KMS-11 (cell line): ENCODE results near the gene TMEM231.
"Not testable (repeated sequence)": the region's sequence is repeated elsewhere in the genome, so short reads cannot be mapped to it uniquely, and the experiment has no call there.

ENCODE experiments used
- H2AFZ ChIP-seq: fragments of 200-600 bp; sonication (generic); 2 replicates; pipeline ENCODE4 v1.6.1; 2016; ENCODE audit warnings: antibody characterized with exemption, mixed run types, low read depth
- H3K27ac ChIP-seq: fragments of 200-600 bp; sonication (generic); 2 replicates; pipeline ENCODE4 v1.6.1; 2016; ENCODE audit warnings: mild to moderate bottlenecking, mixed run types
- H3K27me3 ChIP-seq: fragments of 200-600 bp; sonication (generic); 2 replicates; pipeline ENCODE4 v1.6.1; 2017; ENCODE audit warnings: mild to moderate bottlenecking, low read depth, mixed run types, moderate library complexity; ENCODE audit not compliant: insufficient read depth
- H3K36me3 ChIP-seq: fragments of 200-600 bp; sonication (generic); 2 replicates; pipeline ENCODE4 v1.6.1; 2017; ENCODE audit warnings: mild to moderate bottlenecking, mixed run types; ENCODE audit not compliant: insufficient read depth
- H3K4me1 ChIP-seq: fragments of 200-600 bp; sonication (generic); 2 replicates; pipeline ENCODE4 v1.6.1; 2016; ENCODE audit warnings: mild to moderate bottlenecking, low read depth, mixed run types; ENCODE audit not compliant: poor library complexity, severe bottlenecking
- H3K4me2 ChIP-seq: fragments of 200-600 bp; sonication (generic); 2 replicates; pipeline ENCODE4 v1.7.0; 2016; ENCODE audit warnings: mild to moderate bottlenecking, mixed run types
- H3K4me3 ChIP-seq: fragments of 200-600 bp; sonication (generic); IDR thresholded peaks from 2 replicates; pipeline ENCODE4 v1.6.1; 2017; ENCODE audit warnings: low read depth, low read length, mixed read lengths; ENCODE audit not compliant: insufficient read depth
- H3K79me2 ChIP-seq: fragments of 200-600 bp; sonication (generic); 2 replicates; pipeline ENCODE4 v1.6.1; 2016; ENCODE audit warnings: low read depth, mixed run types; ENCODE audit not compliant: insufficient read depth
- H3K9ac ChIP-seq: fragments of 200-600 bp; sonication (generic); 2 replicates; pipeline ENCODE4 v1.6.1; 2016; ENCODE audit warnings: mild to moderate bottlenecking, mixed run types
- H4K20me1 ChIP-seq: fragments of 200-600 bp; sonication (generic); 2 replicates; pipeline ENCODE4 v1.6.1; 2016; ENCODE audit warnings: mild to moderate bottlenecking, mixed run types; ENCODE audit not compliant: insufficient read depth
- CTCF ChIP-seq: fragments of 200-600 bp; sonication (generic); conservative IDR thresholded peaks from 2 replicates; pipeline ENCODE4 v1.6.1; 2017; ENCODE audit warnings: low read depth, mild to moderate bottlenecking, antibody characterized with exemption, low read length, moderate library complexity, mixed read lengths

TMEM231 gene

GRCh38 chr16:75541236-75541635 is 14.8 kb downstream of the TMEM231 start:
- Histone ChIP-seq H3K9ac (no peak overlapping the region), H3K4me1 (no peaks in the 10 kb centered on the region), H3K4me2 (no peak overlapping the region), H3K36me3 (no peaks in the 10 kb centered on the region), H4K20me1 (no peaks in the 10 kb centered on the region), H3K27me3 (no peaks in the 10 kb centered on the region), H2AFZ (no peak overlapping the region), H3K4me3 (no peak overlapping the region), H3K27ac (no peak overlapping the region), H3K79me2 (no peaks in the 10 kb centered on the region)
- TF ChIP-seq CTCF = no peak

GRCh38 chr16:75538882-75539565 is 17.0 kb downstream of the TMEM231 start:
- not testable (repeated sequence) for H3K27ac ChIP-seq

GRCh38 chr16:75537776-75538175 is 18.3 kb downstream of the TMEM231 start:
- H3K4me1 ChIP-seq = no peaks in the 10 kb centered on the region
- no peaks in the 10 kb centered on the region for H3K27me3 ChIP-seq
- H3K4me2 ChIP-seq = no peak overlapping the region
- no peaks in the 10 kb centered on the region for H3K36me3 ChIP-seq
- H2AFZ ChIP-seq = no peak overlapping the region
- H3K4me3 ChIP-seq = no peak overlapping the region
- no peak overlapping the region for H3K27ac ChIP-seq
- TF ChIP-seq CTCF = no peak
- H3K79me2 ChIP-seq = no peaks in the 10 kb centered on the region
- no peaks in the 10 kb centered on the region for H4K20me1 ChIP-seq
- H3K9ac ChIP-seq = no peak overlapping the region

More at GRCh38 chr16:75538882-75539565, 17.0 kb downstream of the TMEM231 start:
- H3K36me3 ChIP-seq, H3K27me3 ChIP-seq, H3K9ac ChIP-seq, H3K4me3 ChIP-seq, H3K4me1 ChIP-seq, H3K79me2 ChIP-seq, H3K4me2 ChIP-seq, H4K20me1 ChIP-seq, H2AFZ ChIP-seq: not testable (repeated sequence)

- Histone ChIP-seq H2AFZ (no peak within 1 kb of the TSS), H3K27me3 (no peaks in the 10 kb centered on the region), H3K9ac (no peak within 1 kb of the TSS), H3K79me2 (no peaks in the 10 kb centered on the region), H3K4me2 (no peak within 1 kb of the TSS), H3K4me3 (no peak within 1 kb of the TSS), H3K36me3 (no peaks in the 10 kb centered on the region), H3K27ac (no peak within 1 kb of the TSS), H4K20me1 (no peaks in the 10 kb centered on the region), H3K4me1 (no peaks in the 10 kb centered on the region)
- TF ChIP-seq CTCF = no peak
These were observed 20.2 kb downstream of the TMEM231 start, which contains the start of gene CHST5 for GRCh38 chr16:75535901-75536300. TSS of gene CHST5 (minus strand) at chr16:75536108. CDS start at chr16:75530384, 5,724 bp downstream.

GRCh38 chr16:75535211-75535843 is 20.7 kb downstream of the TMEM231 start:
- Histone ChIP-seq H3K27me3 (no peaks in the 10 kb centered on the region), H3K4me1 (no peaks in the 10 kb centered on the region), H3K27ac (no peak overlapping the region), H3K4me2 (no peak overlapping the region), H3K79me2 (no peaks in the 10 kb centered on the region), H2AFZ (no peak overlapping the region), H3K9ac (no peak overlapping the region), H3K36me3 (no peaks in the 10 kb centered on the region), H3K4me3 (no peak overlapping the region), H4K20me1 (no peaks in the 10 kb centered on the region)
- no peak for TF ChIP-seq CTCF
